Measurements from ENCODE around the gene TMED1.
"Not testable (repeated sequence)": the region's sequence is repeated elsewhere in the genome, so short reads cannot be mapped to it uniquely, and the experiment has no call there.

The TMED1 gene

GRCh38 chr19:10848230-10848856 is 12.3 kb upstream of the TMED1 start, which contains the start of gene C19orf38:
C19orf38 (plus strand) TSS chr19:10848415; CDS start chr19:10848509, 94 bp downstream.
- no peak within 1 kb of the TSS for H3K4me3 ChIP-seq (ENCODE audit: low read length)

GRCh38 chr19:10846500-10847202 is 10.6 kb upstream of the TMED1 start:
- no peak for DNase-seq (ENCODE audit: low read depth)
- H3K4me3 ChIP-seq (ENCODE audit: low read length), result no peak overlapping the region
- no peak for TF ChIP-seq CTCF (IDR thresholded peaks at IDR 0.05; ENCODE audit: insufficient read depth, low read depth, low read length, missing control alignments)

More at GRCh38 chr19:10848230-10848856, 12.3 kb upstream of the TMED1 start, which contains the start of gene C19orf38:
- no peak for DNase-seq (ENCODE audit: low read depth)
- TF ChIP-seq CTCF (IDR thresholded peaks at IDR 0.05; ENCODE audit: insufficient read depth, low read depth, low read length, missing control alignments), result no peak

GRCh38 chr19:10842788-10843187 is 6.8 kb upstream of the TMED1 start:
- no peak for TF ChIP-seq CTCF (IDR thresholded peaks at IDR 0.05; ENCODE audit: insufficient read depth, low read depth, low read length, missing control alignments)
- DNase-seq (ENCODE audit: low read depth), result no peak
- no peak overlapping the region for H3K4me3 ChIP-seq (ENCODE audit: low read length)

GRCh38 chr19:10839114-10840050 is 3.4 kb upstream of the TMED1 start:
- no peak for DNase-seq (ENCODE audit: low read depth)
- H3K4me3 ChIP-seq (ENCODE audit: low read length), result no peak overlapping the region
- no peak for TF ChIP-seq CTCF (IDR thresholded peaks at IDR 0.05; ENCODE audit: insufficient read depth, low read depth, low read length, missing control alignments)

GRCh38 chr19:10838377-10838776 is 2.4 kb upstream of the TMED1 start:
- no peak overlapping the region for H3K4me3 ChIP-seq (ENCODE audit: low read length)
- no peak for TF ChIP-seq CTCF (IDR thresholded peaks at IDR 0.05; ENCODE audit: insufficient read depth, low read depth, low read length, missing control alignments)
- no peak for DNase-seq (ENCODE audit: low read depth)

GRCh38 chr19:10837649-10838048 is 1.6 kb upstream of the TMED1 start:
- not testable (repeated sequence) for DNase-seq (ENCODE audit: low read depth); H3K4me3 ChIP-seq (ENCODE audit: low read length)
